ENCODE results near the gene GLCE. TPM values are rescaled to one million over a fixed set of nuclear protein-coding genes. Genes with fewer than 3 reads are reported as not detected.

Gene GLCE
- total RNA-seq, 1 experiment from 2014 or later: 22.8 TPM

- in situ Hi-C loops (cut with HindIII; ENCODE audit: low pct_unique_long_range_greater_than_20kb, low sequenced_read_pairs): no loop called here
- Histone ChIP-seq H3K36me3 (ENCODE audit: control insufficient read depth, insufficient read depth, low read length) (no peaks in the 10 kb centered on the region), H3K4me3 (ENCODE audit: low read depth in 2 of 2, low read length in 2 of 2) (no peak overlapping the region), H3K9me3 (ENCODE audit: control insufficient read depth, insufficient read depth, low read depth, low read length) (no peaks in the 10 kb centered on the region), H3K4me1 (ENCODE audit: control insufficient read depth, insufficient read depth, low read length) (no peaks in the 10 kb centered on the region; the same call in 1 of the 2 replicates), H3K27ac (ENCODE audit: low read length) (no peak overlapping the region), H3K27me3 (ENCODE audit: control insufficient read depth, insufficient read depth, low read length) (peaks cover 29% of the 10 kb centered on the region)
- POLR2A ChIA-PET: no interaction called here
- ATAC-seq (no peak), DNase-seq (ENCODE audit: low read depth, low spot score) (no peak)
- intact Hi-C loops (cut with micrococcal nuclease; ENCODE audit: unreplicated experiment): no loop called here
- no peak for TF ChIP-seq SIN3A (IDR thresholded peaks at IDR 0.05; ENCODE audit: borderline replicate concordance, insufficient read depth, low read depth, low read length)
- no peak for TF ChIP-seq POLR2AphosphoS5 (IDR thresholded peaks at IDR 0.05; ENCODE audit: low read depth, low read length)
- TF ChIP-seq, protein P1, sequence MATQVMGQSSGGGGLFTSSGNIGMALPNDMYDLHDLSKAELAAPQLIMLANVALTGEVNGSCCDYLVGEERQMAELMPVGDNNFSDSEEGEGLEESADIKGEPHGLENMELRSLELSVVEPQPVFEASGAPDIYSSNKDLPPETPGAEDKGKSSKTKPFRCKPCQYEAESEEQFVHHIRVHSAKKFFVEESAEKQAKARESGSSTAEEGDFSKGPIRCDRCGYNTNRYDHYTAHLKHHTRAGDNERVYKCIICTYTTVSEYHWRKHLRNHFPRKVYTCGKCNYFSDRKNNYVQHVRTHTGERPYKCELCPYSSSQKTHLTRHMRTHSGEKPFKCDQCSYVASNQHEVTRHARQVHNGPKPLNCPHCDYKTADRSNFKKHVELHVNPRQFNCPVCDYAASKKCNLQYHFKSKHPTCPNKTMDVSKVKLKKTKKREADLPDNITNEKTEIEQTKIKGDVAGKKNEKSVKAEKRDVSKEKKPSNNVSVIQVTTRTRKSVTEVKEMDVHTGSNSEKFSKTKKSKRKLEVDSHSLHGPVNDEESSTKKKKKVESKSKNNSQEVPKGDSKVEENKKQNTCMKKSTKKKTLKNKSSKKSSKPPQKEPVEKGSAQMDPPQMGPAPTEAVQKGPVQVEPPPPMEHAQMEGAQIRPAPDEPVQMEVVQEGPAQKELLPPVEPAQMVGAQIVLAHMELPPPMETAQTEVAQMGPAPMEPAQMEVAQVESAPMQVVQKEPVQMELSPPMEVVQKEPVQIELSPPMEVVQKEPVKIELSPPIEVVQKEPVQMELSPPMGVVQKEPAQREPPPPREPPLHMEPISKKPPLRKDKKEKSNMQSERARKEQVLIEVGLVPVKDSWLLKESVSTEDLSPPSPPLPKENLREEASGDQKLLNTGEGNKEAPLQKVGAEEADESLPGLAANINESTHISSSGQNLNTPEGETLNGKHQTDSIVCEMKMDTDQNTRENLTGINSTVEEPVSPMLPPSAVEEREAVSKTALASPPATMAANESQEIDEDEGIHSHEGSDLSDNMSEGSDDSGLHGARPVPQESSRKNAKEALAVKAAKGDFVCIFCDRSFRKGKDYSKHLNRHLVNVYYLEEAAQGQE (IDR thresholded peaks at IDR 0.05; ENCODE audit: insufficient read depth in 1 of 2, low read depth in 2 of 2, low read length in 1 of 2): no peak
- CTCF ChIA-PET: no interaction called here
- BruUV-seq (replicated peaks): no TSS peak
These were observed 14.5 kb upstream of the GLCE start for GRCh38 chr15:69145694-69146492.

DNA sequence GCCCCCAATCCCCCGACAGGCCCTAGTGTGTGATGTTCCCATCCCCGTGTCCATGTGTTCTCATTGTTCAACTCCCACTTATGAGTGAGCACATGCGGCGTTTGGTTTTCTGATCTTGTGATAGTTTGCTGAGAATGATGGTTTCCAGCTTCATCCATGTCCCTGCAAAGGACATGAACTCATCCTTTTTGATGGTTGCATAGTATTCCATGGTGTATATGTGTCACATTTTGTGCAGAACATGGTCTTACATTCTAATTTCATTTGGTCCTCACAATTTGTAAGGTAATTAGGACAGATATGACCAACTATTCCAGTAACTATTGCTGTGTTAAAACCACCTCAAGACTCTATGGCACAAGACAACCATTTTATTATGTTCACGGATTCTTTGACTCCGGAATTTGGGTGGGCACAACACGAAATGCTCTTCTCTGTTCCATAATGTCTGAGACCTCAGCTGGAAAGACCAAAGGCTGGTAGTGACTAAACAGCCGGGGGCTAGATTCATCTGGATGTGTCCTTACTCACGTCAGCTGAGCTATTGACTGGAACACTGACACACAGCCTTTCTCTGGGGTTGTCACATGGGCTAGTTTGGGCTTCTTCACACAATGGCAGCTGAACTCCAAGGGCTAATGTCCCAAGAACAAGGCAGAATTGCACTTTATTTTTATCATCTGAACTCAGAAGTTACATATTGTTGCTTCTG lies 13.6 kb upstream of the GLCE start:
- ATAC-seq (no peak), DNase-seq (ENCODE audit: low read depth, low spot score) (no peak)
- intact Hi-C loops (cut with micrococcal nuclease; ENCODE audit: unreplicated experiment) (no loop called here), in situ Hi-C loops (cut with HindIII; ENCODE audit: low pct_unique_long_range_greater_than_20kb, low sequenced_read_pairs) (no loop called here)
- H3K27me3 ChIP-seq (ENCODE audit: control insufficient read depth, insufficient read depth, low read length): peaks cover 38% of the 10 kb centered on the region
- H3K27ac ChIP-seq (ENCODE audit: low read length): no peak overlapping the region
- TF ChIP-seq SIN3A (IDR thresholded peaks at IDR 0.05; ENCODE audit: borderline replicate concordance, insufficient read depth, low read depth, low read length): no peak
- no peak for TF ChIP-seq TCF7L2 (IDR thresholded peaks at IDR 0.05; ENCODE audit: low read depth, low read length)
- TF ChIP-seq POLR2AphosphoS5 (IDR thresholded peaks at IDR 0.05; ENCODE audit: low read depth, low read length): no peak
- TF ChIP-seq, protein P1 (IDR thresholded peaks at IDR 0.05; ENCODE audit: insufficient read depth in 1 of 2, low read depth in 2 of 2, low read length in 1 of 2): no peak
- TF ChIP-seq, protein P2, sequence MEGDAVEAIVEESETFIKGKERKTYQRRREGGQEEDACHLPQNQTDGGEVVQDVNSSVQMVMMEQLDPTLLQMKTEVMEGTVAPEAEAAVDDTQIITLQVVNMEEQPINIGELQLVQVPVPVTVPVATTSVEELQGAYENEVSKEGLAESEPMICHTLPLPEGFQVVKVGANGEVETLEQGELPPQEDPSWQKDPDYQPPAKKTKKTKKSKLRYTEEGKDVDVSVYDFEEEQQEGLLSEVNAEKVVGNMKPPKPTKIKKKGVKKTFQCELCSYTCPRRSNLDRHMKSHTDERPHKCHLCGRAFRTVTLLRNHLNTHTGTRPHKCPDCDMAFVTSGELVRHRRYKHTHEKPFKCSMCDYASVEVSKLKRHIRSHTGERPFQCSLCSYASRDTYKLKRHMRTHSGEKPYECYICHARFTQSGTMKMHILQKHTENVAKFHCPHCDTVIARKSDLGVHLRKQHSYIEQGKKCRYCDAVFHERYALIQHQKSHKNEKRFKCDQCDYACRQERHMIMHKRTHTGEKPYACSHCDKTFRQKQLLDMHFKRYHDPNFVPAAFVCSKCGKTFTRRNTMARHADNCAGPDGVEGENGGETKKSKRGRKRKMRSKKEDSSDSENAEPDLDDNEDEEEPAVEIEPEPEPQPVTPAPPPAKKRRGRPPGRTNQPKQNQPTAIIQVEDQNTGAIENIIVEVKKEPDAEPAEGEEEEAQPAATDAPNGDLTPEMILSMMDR (IDR thresholded peaks at IDR 0.05): no peak
- no TSS peak for BruUV-seq (replicated peaks)
- no peaks in the 10 kb centered on the region for H3K36me3 ChIP-seq (ENCODE audit: control insufficient read depth, insufficient read depth, low read length)
- CTCF ChIA-PET: no interaction called here
- H3K4me1 ChIP-seq (ENCODE audit: control insufficient read depth, insufficient read depth, low read length): no peaks in the 10 kb centered on the region
- no peak overlapping the region for H3K4me3 ChIP-seq (ENCODE audit: low read depth in 2 of 2, low read length in 2 of 2)
- POLR2A ChIA-PET: no interaction called here
- no peaks in the 10 kb centered on the region for H3K9me3 ChIP-seq (ENCODE audit: control insufficient read depth, insufficient read depth, low read depth, low read length)
